Measurements from ENCODE around the gene AK9.

DNA sequence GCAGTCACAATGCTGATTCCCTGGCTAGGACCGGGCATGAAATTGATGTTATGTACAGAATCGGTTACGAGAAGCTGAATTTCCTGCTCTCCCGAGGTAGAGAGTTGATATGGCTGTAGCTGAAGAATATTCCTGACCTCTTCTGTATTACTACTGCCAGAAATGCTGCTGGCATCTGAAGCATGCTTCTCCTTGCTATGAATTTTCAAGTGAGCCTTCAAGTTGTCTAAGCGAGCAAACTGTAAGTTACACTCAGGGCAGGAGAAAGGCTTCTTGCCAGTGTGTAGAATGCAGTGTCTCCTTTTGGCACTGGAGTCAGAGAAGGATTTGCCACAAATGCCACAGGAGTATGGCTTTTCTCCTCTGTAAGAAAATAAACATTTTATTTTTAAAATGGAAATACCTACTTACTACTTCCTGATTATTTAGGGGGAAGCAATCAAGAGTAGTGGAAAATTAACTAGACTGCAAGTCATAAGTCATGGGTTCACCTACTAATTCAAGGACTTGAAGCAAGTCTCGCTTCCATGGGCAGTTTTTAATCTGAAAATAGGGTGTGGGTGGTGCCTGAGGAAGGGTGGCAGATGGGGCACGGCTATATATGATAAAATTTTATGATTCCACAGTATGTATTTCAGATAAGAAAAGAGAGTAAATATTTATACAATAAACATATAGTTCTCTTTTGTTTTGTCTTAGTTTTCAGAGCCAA, 224.6 kb downstream of the AK9 start:
- TF ChIP-seq EZH2phosphoT487 (IDR thresholded peaks at IDR 0.05; ENCODE audit: borderline replicate concordance) (no peak), CTCF (conservative IDR thresholded peaks at IDR 0.05; ENCODE audit: low read length) (no peak)
